ENCODE results near the gene FBXL13.
"Not testable (repeated sequence)": the region's sequence is repeated elsewhere in the genome, so short reads cannot be mapped to it uniquely, and the experiment has no call there.

The FBXL13 gene

GRCh38 chr7:103078226-103078625, 3.6 kb upstream of the FBXL13 start:
- not testable (repeated sequence) for DNase-seq

DNA sequence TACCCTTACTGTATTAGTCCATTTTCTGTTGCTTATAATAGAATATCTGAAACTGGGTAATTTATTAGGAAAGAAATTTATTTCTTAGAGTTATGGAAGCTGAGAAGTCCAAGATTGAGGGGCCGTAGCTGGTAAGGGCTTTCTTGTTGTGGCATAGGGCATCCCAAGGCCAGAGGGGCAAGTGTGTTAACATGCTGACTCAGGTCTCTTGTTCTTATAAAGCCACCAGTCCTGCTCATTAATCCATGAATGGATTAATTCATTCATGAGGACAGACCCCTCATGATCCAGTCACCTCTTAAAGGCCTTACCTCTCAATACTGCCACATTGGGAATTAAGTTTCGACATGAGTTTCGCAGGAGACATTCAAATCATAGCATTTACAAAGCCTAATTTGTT, 2.7 kb upstream of the FBXL13 start:
- DNase-seq: no peak

DNA sequence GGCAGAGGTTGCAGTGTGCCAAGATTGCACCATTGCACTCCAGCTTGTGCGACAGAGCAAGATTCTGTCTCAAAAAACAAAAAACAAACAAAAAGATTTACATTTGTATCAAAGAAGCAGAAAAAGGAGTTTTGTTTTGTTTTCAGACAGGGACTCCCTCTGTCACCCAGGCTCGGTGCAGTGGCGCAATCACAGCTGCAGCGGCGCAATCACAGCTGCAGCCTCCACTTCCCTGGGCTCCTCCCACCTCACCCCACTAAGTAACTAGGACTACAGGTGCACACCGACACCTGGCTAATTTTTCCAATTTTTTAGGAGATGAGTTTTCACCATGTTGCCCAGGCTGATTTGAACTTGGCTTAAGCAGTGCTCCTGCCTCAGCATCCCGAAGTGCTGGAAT, 2.2 kb upstream of the FBXL13 start:
- no peak for DNase-seq

- DNase-seq: peak in 4 of 5 experiments; percentile 34 to 82 (median 59)
Observed at GRCh38 chr7:103075337-103075918, 832 bp upstream of the FBXL13 start.

- DNase-seq: no peak
Observed at GRCh38 chr7:103073989-103074518, 542 bp downstream of the FBXL13 start.

DNA sequence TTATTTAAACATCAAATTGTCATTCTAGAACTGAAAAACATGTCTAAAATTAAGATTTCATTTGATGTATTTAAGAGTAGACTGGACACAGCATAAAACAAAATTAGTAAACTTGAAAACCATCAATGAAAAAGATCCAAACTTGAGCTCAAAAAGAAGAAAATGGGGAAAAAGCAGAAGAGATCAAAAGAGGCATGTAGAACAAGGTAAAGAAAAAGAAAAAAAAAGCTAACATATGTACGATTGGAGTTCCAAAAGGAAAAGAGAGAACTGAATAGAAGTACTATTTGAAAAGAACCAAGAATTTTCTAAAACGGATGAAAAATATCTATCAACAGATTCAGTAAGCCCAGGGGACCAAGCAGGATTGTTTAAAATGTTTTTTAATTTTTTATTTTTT, 3.6 kb downstream of the FBXL13 start:
- DNase-seq: no peak

DNA sequence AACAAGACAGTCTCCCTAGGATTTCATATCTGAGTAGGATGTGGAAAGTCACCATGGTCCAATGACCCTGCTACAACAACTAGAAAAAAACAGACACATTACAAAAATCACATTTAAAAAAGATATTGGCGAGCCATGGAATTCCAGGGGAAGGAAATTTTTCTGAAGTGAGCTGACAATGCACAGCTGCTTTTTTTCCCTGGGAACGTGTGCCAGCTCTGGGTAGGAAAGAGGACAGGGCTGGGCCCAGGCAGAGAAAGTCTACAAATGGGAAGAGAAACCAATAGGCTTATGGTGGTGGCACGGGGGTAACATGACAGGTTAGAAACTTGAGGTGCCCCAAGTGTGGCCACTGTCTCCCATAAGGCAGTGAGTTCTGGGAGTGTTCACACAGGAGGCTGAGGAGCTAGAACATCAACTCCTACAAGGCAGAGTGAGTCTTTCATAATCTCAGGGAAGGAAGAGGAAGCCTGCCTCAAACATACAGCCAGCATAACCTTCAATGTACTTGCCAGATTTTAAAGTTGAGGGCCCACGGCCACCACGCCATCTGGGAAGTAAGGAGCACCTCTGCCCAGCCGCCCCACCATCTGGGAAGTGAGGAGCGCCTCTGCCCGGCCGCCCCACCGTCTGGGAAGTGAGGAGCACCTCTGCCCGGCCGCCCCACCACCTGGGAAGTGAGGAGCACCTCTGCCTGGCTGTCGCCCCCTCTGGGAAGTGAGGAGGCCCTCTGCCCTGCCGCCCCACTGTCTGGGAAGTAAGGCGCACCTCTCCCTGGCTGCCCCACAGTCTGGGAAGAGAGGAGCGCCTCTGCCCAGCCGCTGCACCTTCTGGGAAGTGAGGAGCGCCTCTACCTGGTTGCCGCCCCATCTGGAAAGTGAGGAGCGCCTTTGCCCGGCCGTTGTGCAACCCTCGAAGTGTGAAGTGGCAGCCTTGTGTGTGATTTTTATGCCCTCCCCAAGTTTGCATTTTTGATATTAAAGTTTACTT, 5.9 kb downstream of the FBXL13 start:
- no peak for DNase-seq

DNA sequence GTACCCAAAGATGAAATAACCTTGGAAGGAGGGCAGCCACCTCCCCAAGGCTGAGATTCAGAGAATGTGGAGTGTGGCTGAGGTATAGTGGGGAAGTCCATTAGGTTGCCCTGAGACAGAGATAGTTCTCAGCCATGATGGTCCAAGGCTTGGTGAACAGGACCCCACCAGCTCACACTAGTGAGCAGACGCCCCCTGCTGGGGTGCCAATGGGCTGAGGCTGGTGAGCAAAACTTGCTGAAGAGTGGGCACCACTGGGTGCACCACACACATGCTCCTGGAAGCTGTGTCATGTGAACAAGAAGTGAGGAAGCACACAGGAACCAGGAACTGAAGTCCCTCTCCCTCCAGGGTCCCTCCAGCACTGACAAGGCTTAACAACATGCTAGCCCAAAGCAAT, 8.9 kb downstream of the FBXL13 start:
- DNase-seq: peak in 3 of 5 experiments; percentile 13 to 48 (median 30)

- no peak for DNase-seq
Observed at GRCh38 chr7:103063895-103064294, 10.7 kb downstream of the FBXL13 start.

GRCh38 chr7:103059471-103059870, 15.1 kb downstream of the FBXL13 start:
- DNase-seq: no peak

GRCh38 chr7:103058122-103058521, 16.5 kb downstream of the FBXL13 start:
- DNase-seq: no peak

DNA sequence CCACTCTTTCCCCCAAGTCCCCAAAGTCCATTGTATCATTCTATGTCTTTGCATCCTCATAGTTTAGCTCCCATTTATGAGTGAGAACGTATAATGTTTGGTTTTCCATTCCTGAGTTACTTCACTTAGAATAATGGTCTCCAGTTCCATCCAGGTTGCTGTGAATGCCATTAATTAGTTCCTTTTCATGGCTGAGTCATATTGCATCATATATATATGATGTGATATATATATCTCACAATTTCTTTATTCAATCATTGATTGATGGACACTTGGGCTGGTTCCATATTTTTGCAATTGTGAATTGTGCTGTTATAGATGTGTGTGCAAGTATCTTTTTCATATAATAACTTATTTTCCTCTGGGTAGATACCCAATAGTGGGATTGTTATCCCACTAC, 18.6 kb downstream of the FBXL13 start:
- not testable (repeated sequence) for DNase-seq

DNA sequence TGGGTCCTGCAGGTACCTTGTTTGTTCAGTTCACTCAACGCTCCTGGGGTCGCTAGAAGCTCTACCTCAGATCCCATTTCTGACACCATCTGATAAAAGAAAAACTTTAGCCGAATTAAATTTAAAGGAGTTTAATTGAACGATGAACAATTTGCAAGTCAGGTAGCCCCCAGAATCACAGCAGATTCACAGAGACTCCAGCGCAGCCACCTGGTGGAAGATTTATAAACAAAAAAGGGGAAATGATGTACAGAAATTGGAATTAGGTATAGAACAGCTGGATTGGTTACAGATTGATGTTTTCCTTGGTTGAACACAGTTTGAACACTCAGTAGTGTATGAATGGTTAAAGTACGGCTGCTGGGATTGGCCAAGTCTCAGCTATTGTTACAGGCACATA, 23.1 kb downstream of the FBXL13 start:
- DNase-seq: no peak

DNA sequence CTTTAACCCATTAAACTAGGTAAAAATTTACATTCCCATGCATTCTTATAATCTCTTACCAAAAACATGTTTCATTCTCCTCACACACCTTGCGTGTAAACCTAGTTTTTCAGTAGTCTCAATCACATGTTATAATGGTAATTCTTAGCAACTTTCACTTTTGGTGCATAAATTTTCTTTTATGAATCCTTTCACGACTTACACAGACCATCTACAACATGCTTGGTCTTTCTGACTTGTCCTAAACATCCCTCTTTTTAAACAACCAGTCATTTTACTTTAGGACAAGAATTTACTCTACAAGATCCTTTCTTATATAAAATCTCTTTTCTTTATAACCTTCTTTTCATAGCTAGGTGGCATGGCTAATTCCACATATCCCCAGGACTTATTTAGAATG, 25.8 kb downstream of the FBXL13 start:
- no peak for DNase-seq

DNA sequence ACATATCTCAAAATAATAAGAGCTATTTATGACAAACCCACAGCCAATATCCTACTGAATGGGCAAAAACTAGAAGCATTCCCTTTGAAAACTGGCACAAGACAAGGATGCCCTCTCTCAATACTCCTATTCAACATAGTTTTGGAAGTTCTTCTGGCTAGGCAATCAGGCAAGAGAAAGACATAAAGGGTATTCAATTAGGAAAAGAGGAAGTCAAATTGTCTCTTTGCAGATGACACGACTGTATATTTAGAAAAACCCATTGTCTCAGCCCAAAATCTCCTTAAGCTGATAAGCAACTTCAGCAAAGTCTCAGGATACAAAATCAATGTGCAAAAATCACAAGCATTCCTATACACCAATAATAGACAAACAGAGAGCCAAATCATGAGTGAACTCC, 32.8 kb downstream of the FBXL13 start:
- DNase-seq: not testable (repeated sequence)

- DNase-seq: peak in 1 of 5 experiments; percentile 46
Observed at GRCh38 chr7:103037823-103038739, 36.5 kb downstream of the FBXL13 start.

DNA sequence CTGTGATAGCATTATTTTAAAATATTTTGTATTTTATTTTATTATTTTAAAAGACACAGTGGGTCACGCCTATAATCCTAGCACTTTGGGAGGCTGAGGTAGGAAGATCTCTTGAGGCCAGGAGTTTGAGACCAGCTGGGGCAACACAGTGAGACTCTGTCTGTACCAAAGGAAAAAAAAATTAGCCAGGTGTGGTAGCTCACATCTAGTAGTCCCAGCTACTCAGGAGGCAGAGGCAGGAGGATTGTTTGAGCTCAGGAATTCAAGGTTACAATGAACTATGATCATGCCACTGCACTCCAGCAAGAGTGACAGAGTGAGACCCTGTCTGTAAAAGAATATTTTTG, 37.1 kb downstream of the FBXL13 start:
- no peak for DNase-seq

DNA sequence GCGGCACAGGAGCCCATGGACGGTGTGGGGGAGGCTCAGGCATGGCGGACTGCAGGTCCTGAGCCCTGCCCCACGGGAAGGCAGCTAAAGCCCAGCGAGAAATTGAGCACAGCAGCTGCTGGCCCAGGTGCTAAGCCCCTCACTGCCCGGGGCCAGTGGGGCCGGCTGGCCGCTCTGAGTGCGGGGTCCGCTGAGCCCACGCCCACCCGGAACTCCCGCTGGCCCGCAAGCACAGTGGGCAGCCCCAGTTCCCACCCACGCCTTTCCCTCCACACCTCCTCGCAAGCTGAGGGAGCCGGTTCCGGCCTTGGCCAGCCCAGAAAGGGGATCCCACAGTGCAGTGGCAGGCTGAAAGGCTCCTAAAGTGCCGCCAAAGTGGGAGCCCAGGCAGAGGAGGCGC, 40.3 kb downstream of the FBXL13 start:
- DNase-seq: not testable (repeated sequence)

DNA sequence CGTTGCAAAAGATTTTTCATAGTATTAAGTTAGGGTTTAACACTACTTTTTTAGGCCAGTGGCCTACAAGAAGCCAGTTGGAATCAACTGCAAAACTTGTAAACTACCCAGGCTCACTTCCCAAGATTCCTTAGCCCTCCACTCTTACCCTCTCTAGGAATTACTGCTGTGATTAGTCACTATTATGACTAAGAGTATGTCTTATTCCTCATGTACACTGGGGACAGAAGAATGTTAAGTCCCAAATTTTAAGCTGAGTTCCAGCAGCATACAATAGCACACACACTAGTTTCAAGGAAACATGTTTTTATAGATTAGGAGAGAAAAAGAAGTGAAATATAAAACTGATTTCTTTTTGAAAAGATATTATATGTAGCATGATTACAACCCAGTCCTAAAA, 42.8 kb downstream of the FBXL13 start:
- DNase-seq: no peak

- DNase-seq: no peak
Observed at GRCh38 chr7:103031024-103031423, 43.6 kb downstream of the FBXL13 start.

GRCh38 chr7:103025341-103025740, 49.3 kb downstream of the FBXL13 start:
- DNase-seq: no peak

GRCh38 chr7:103023578-103023977, 51.0 kb downstream of the FBXL13 start:
- not testable (repeated sequence) for DNase-seq

DNA sequence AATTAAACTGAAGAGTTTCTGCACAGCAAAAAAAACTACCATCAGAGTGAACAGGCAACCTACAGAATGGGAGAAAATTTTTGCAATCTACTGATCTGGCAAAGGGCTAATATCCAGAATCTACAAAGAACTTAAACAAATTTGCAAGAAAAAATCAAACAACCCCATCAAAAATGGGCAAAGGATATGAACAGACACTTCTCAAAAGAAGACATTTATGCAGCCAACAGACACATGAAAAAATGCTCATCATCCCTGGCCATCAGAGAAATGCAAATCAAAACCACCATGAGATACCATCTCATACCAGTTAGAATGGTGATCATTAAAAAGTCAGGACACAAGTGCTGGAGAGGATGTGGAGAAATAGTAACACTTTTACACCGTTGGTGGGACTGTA, 53.1 kb downstream of the FBXL13 start:
- not testable (repeated sequence) for DNase-seq
